Coronary artery (tissue), 2 donors: ENCODE measurements around the gene FBXL17.

ENCODE experiments used
- DNase-seq: peaks from one replicate; pipeline ENCODE4 v3.0.0-alpha.2; 2017; ENCODE audit warnings: low spot score
- H3K27ac ChIP-seq, 2 donors: fragments of 200-600 bp; sonication (generic); one replicate each; pipeline ENCODE4 v1.5.1; 2016 to 2019
- H3K4me3 ChIP-seq: fragments of 200-600 bp; sonication (generic); 2 replicates; pipeline ENCODE4 v1.5.1; 2016; ENCODE audit warnings: mild to moderate bottlenecking, moderate library complexity
- CTCF ChIP-seq: fragments of 200-600 bp; sonication (generic); IDR thresholded peaks from one replicate; pipeline ENCODE4 v1.5.1; 2019; ENCODE audit warnings: antibody characterized with exemption

The FBXL17 gene

GRCh38 chr5:108339220-108339619 is 42.7 kb downstream of the FBXL17 start:
- Histone ChIP-seq H3K4me3 (no peak overlapping the region), H3K27ac (no peak overlapping the region)
- DNase-seq, result no peak
- TF ChIP-seq CTCF, result no peak

GRCh38 chr5:108334225-108334624 is 47.7 kb downstream of the FBXL17 start:
- Histone ChIP-seq H3K27ac (no peak overlapping the region), H3K4me3 (no peak overlapping the region)
- TF ChIP-seq CTCF, result no peak
- no peak for DNase-seq

GRCh38 chr5:108326982-108327381 is 54.9 kb downstream of the FBXL17 start:
- TF ChIP-seq CTCF, result no peak
- Histone ChIP-seq H3K4me3 (no peak overlapping the region), H3K27ac (no peak overlapping the region)
- DNase-seq, result no peak

GRCh38 chr5:108324886-108325285 is 57.0 kb downstream of the FBXL17 start:
- no peak overlapping the region for H3K4me3 ChIP-seq
- TF ChIP-seq CTCF, result no peak
- no peak overlapping the region for H3K27ac ChIP-seq
- DNase-seq, result no peak

- DNase-seq, result no peak
- no peak overlapping the region for H3K27ac ChIP-seq
- no peak for TF ChIP-seq CTCF
- H3K4me3 ChIP-seq, result no peak overlapping the region
Observed at GRCh38 chr5:108321341-108321740, 60.6 kb downstream of the FBXL17 start.

- no peak for TF ChIP-seq CTCF
- no peak for DNase-seq
- Histone ChIP-seq H3K27ac (no peak overlapping the region), H3K4me3 (no peak overlapping the region)
Observed at GRCh38 chr5:108320231-108320630, 61.7 kb downstream of the FBXL17 start.

- no peak for DNase-seq
Observed at GRCh38 chr5:108315829-108316228, 66.1 kb downstream of the FBXL17 start.

More at GRCh38 chr5:108315829-108316228, 66.1 kb downstream of the FBXL17 start:
- no peak for TF ChIP-seq CTCF
- Histone ChIP-seq H3K27ac (no peak overlapping the region), H3K4me3 (no peak overlapping the region)
